Adrenal gland (tissue), 5 donors: ENCODE data around the gene BAG3.

ENCODE experiments used
- POLR2A ChIP-seq, 2 donors: fragments of 450-650 bp; IDR thresholded peaks; one replicate each; pipeline ENCODE4 v1.6.1; 2017; ENCODE audit warnings: antibody characterized with exemption in 2 of 2, mild to moderate bottlenecking in 2 of 2, moderate library complexity in 1 of 2
- TF ChIP-seq, protein P1 (sequence below), 6 experiments: fragments of 450-650 bp in 4 of 6; fragments of 200-600 bp in 2 of 6; sonication (generic) in 1 of 6; IDR thresholded peaks; 1 replicate in 5 of 6; 2 replicates in 1 of 6; pipeline versions ENCODE4 v1.5.1 to v1.8.0; 2016 to 2021; ENCODE audit warnings: antibody characterized with exemption in 6 of 6, mild to moderate bottlenecking in 2 of 6, moderate library complexity in 1 of 6
- donor health status: DM: no; HTN: no; CAD: no.

DNA sequence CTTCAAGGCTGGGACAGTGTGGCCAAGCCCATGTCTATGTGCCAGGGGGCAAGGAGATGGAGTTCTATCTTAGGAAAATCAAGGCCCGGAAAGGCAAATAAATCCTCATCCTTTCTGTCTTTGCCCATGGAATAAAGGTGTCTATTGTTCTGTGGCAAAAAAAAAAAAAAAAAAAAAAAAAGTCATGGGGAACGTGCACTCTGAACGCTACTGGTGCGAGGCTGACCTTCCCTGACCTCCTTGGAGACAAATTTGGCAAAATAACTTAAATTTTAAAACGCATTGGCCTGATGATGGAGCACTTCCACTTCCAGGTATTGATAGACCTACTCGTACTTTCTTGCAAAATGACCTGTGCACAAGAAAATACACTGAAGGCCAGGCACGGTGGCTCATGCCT, 12.2 kb upstream of the BAG3 start:
- TF ChIP-seq, protein P1, sequence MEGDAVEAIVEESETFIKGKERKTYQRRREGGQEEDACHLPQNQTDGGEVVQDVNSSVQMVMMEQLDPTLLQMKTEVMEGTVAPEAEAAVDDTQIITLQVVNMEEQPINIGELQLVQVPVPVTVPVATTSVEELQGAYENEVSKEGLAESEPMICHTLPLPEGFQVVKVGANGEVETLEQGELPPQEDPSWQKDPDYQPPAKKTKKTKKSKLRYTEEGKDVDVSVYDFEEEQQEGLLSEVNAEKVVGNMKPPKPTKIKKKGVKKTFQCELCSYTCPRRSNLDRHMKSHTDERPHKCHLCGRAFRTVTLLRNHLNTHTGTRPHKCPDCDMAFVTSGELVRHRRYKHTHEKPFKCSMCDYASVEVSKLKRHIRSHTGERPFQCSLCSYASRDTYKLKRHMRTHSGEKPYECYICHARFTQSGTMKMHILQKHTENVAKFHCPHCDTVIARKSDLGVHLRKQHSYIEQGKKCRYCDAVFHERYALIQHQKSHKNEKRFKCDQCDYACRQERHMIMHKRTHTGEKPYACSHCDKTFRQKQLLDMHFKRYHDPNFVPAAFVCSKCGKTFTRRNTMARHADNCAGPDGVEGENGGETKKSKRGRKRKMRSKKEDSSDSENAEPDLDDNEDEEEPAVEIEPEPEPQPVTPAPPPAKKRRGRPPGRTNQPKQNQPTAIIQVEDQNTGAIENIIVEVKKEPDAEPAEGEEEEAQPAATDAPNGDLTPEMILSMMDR (IDR thresholded peaks at IDR 0.05) = no peak
- no peak for TF ChIP-seq POLR2A (IDR thresholded peaks at IDR 0.05)
